SH-SY5Y (cell line): ENCODE data around the gene MYLK.

Source experiments
- GATA2 ChIP-seq: IDR thresholded peaks from 2 replicates; pipeline ENCODE4 v1.6.1; 2011; ENCODE audit warnings: mild to moderate bottlenecking, low read depth, low read length
- GATA3 ChIP-seq: IDR thresholded peaks from 2 replicates; pipeline ENCODE4 v1.6.1; 2011; ENCODE audit warnings: low read depth, mild to moderate bottlenecking, low read length, moderate library complexity

DNA sequence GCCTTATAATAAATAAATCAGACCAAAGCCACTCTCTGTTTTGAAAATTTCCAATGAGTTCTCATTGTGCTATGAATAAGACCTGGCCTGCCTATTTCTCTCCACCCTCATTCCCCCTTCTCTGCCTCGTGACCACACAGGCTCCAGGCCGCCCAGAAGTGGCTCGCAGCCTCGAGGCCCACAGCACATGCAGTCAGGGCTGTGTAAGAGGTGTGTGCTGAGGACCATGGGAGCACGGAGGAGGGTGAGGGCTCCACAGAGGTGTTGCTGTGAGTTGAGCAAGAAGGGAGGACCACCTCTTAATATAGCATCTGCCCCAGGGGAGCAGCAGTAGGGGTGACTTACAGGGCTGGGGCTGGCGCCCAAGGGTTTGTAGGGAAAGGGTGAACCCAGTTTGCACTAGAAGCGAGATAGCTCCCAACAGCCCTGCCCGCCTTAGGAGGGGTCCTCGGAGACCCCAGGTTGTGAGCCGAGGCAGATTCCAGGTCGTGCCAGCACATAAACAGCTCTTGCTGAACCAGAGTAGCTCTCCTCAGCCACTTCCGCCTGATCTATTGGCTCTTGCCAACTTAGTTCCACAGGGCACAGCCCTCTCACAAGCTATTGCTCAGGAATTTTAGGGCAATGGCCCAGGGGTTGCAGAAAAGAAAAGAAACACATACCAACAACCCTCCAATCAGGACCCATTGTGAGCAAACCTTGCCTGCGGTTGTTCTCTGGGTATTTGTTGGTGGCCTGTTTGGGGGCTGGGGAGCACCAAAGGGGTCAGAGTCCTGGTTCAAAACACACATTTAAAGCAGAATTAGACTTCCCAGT is 117.7 kb downstream of the MYLK start:
- TF ChIP-seq GATA3: no peak
- TF ChIP-seq GATA2: no peak
